HL-60 (cell line): ENCODE data around the gene PRKAB2.
"Not testable (repeated sequence)": the region's sequence is repeated elsewhere in the genome, so short reads cannot be mapped to it uniquely, and the experiment has no call there.

Source experiments
- DNase-seq, 2 experiments: peaks; one replicate each; pipeline ENCODE4 v3.0.0-alpha.2; 2010 to 2020; ENCODE audit warnings: low read depth in 1 of 2, low spot score in 1 of 2
- H3K27ac ChIP-seq: fragments of 250-450 bp; sonication (Bioruptor Pico); replicated peaks from 2 replicates; pipeline ENCODE4 v1.5.1; 2020; ENCODE audit warnings: mild to moderate bottlenecking, moderate library complexity
- H3K27me3 ChIP-seq: fragments of 250-450 bp; sonication (Bioruptor Pico); 2 replicates; pipeline ENCODE4 v1.5.1; 2021; ENCODE audit warnings: mild to moderate bottlenecking, moderate library complexity; ENCODE audit not compliant: insufficient read depth, poor library complexity, severe bottlenecking
- H3K4me3 ChIP-seq: replicated peaks from 2 replicates; pipeline ENCODE4 v1.5.1; 2011; ENCODE audit warnings: mild to moderate bottlenecking, control low read depth, low read length; ENCODE audit not compliant: insufficient read depth
- GABPA ChIP-seq: IDR thresholded peaks from 2 replicates; pipeline ENCODE4 v1.6.1; 2012; ENCODE audit warnings: low read depth
- POLR2AphosphoS5 ChIP-seq: IDR thresholded peaks from 2 replicates; pipeline ENCODE4 v1.6.1; 2012; ENCODE audit warnings: low read depth
- REST ChIP-seq: IDR thresholded peaks from 2 replicates; pipeline ENCODE4 v1.6.1; 2012; ENCODE audit warnings: low read depth; ENCODE audit not compliant: insufficient replicate concordance
- SPI1 ChIP-seq: IDR thresholded peaks from 2 replicates; pipeline ENCODE4 v1.6.1; 2012; ENCODE audit warnings: low read depth, mild to moderate bottlenecking, borderline replicate concordance
- TF ChIP-seq, protein P1 (sequence below): IDR thresholded peaks from one replicate; pipeline ENCODE4 v1.5.1; 2011; ENCODE audit warnings: low read length, control low read depth, inconsistent platforms; ENCODE audit not compliant: insufficient read depth

Gene PRKAB2

DNA sequence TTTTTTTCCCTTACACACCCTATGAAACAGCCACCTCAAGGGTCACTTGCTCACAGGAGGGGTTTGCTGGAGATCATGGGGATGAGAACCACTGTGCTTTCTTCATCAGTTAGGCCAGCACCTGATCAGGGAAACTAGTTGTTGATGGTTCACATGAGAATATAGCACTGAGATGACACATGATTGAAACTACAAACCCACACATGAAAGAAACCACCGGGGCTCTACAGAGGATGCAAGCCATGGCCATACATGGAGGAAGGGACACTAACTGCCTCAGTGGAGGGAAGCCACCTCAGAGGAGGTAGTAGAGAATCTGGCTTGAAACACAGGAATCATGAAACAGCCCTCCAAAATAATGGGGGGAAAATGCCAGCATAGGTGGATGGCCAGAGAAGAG is 63.2 kb downstream of the PRKAB2 start:
- Histone ChIP-seq H3K27ac (no peak overlapping the region), H3K27me3 (peaks cover 2% of the 10 kb centered on the region), H3K4me3 (no peak overlapping the region)
- TF ChIP-seq SPI1 (no peak), POLR2AphosphoS5 (no peak), GABPA (no peak)
- TF ChIP-seq, protein P1, sequence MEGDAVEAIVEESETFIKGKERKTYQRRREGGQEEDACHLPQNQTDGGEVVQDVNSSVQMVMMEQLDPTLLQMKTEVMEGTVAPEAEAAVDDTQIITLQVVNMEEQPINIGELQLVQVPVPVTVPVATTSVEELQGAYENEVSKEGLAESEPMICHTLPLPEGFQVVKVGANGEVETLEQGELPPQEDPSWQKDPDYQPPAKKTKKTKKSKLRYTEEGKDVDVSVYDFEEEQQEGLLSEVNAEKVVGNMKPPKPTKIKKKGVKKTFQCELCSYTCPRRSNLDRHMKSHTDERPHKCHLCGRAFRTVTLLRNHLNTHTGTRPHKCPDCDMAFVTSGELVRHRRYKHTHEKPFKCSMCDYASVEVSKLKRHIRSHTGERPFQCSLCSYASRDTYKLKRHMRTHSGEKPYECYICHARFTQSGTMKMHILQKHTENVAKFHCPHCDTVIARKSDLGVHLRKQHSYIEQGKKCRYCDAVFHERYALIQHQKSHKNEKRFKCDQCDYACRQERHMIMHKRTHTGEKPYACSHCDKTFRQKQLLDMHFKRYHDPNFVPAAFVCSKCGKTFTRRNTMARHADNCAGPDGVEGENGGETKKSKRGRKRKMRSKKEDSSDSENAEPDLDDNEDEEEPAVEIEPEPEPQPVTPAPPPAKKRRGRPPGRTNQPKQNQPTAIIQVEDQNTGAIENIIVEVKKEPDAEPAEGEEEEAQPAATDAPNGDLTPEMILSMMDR = no peak
- DNase-seq = no peak

DNA sequence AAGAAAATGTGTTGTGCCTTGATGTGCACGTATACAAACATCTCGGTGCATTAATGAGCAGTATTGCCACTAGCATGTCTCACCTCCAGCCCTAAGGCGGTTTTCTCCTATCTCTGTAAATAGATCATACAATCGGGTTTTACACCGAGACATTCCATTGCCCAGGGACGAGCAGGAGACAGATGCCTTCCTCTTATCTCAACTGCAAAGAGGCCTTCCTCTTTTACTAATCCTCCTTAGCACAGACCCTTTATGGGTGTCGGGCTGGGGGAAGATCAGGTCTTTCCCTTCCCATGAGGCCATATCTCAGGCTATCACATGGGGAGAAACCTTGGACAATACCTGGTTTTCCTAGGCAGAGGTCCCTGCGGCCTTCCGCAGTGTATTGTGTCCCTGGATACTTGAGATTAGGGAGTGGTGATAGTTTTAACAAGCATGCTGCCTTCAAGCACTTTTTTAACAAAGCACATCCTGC is 65.8 kb downstream of the PRKAB2 start:
- peak; percentile 72; the same call in 1 of the 2 replicates for TF ChIP-seq SPI1
- not testable (repeated sequence) for DNase-seq, H3K27ac ChIP-seq, H3K27me3 ChIP-seq, H3K4me3 ChIP-seq

DNA sequence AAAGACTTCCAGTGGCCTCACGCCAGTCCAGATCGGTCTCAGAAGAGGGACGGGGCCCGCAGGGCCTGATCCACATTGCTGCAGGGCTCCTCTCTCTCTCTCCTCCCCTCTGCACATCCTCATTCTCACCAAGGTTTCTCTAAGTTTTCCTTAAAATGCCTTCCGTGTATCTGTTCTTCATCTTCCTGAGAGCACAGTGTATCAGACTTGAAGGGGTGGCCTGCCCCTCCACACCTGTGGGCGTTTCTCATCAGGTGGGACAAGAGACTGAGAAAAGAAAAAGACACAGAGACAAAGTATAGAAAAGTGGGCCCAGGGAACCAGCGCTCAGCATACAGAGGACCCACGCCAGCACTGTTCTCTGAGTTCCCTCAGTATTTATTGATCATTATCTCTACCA is 66.4 kb downstream of the PRKAB2 start:
- H3K27me3 ChIP-seq = peaks cover 2% of the 10 kb centered on the region
- DNase-seq = no peak
- no peak for TF ChIP-seq SPI1
- TF ChIP-seq POLR2AphosphoS5 = no peak
- TF ChIP-seq, protein P1 = no peak
- no peak for TF ChIP-seq GABPA
- no peak for TF ChIP-seq REST
- H3K27ac ChIP-seq = no peak overlapping the region
- H3K4me3 ChIP-seq = no peak overlapping the region
